ENCODE measurements around the gene BPIFB2.

- TF ChIP-seq, protein P1, sequence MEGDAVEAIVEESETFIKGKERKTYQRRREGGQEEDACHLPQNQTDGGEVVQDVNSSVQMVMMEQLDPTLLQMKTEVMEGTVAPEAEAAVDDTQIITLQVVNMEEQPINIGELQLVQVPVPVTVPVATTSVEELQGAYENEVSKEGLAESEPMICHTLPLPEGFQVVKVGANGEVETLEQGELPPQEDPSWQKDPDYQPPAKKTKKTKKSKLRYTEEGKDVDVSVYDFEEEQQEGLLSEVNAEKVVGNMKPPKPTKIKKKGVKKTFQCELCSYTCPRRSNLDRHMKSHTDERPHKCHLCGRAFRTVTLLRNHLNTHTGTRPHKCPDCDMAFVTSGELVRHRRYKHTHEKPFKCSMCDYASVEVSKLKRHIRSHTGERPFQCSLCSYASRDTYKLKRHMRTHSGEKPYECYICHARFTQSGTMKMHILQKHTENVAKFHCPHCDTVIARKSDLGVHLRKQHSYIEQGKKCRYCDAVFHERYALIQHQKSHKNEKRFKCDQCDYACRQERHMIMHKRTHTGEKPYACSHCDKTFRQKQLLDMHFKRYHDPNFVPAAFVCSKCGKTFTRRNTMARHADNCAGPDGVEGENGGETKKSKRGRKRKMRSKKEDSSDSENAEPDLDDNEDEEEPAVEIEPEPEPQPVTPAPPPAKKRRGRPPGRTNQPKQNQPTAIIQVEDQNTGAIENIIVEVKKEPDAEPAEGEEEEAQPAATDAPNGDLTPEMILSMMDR (IDR thresholded peaks at IDR 0.05): no peak
- no peak for TF ChIP-seq POLR2A (IDR thresholded peaks at IDR 0.05)
Observed at GRCh38 chr20:33010133-33010504, 2.6 kb downstream of the BPIFB2 start.
